Erythroblast (primary cell): ENCODE data around the gene MICAL3.

ENCODE experiments used
- GATA1 ChIP-seq: IDR thresholded peaks from 2 replicates; pipeline ENCODE4 v1.6.1; 2011; ENCODE audit warnings: low read depth, mild to moderate bottlenecking, control low read depth, low read length, moderate library complexity
- POLR2A ChIP-seq: IDR thresholded peaks from 2 replicates; pipeline ENCODE4 v1.6.1; 2011; ENCODE audit warnings: mild to moderate bottlenecking, low read length

GRCh38 chr22:18058371-18059093, 34.2 kb upstream of the MICAL3 start:
- no peak for TF ChIP-seq POLR2A
- no peak for TF ChIP-seq GATA1
